Stomach (tissue), 4 donors: ENCODE measurements around the gene CXXC4.

Experiments used
- CTCF ChIP-seq, 7 experiments: fragments of 450-650 bp in 4 of 7; fragments of 200-600 bp in 3 of 7; sonication (generic) in 3 of 7; IDR thresholded peaks; one replicate each; pipeline ENCODE4 v1.5.1; 2016 to 2019; ENCODE audit warnings: antibody characterized with exemption in 7 of 7, control low read depth in 2 of 7, mild to moderate bottlenecking in 1 of 7
- EP300 ChIP-seq: sonication (generic); formaldehyde crosslinking; IDR thresholded peaks from one replicate; pipeline ENCODE4 v1.6.1; 2017; ENCODE audit warnings: antibody characterized with exemption
- POLR2A ChIP-seq, 4 donors: fragments of 450-650 bp; IDR thresholded peaks; one replicate each; pipeline ENCODE4 v1.6.1; 2016; ENCODE audit warnings: antibody characterized with exemption in 4 of 4, control low read depth in 2 of 4, mild to moderate bottlenecking in 1 of 4, moderate library complexity in 1 of 4
- POLR2AphosphoS5 ChIP-seq, 3 donors: sonication (generic); formaldehyde crosslinking; IDR thresholded peaks; one replicate each; pipeline ENCODE4 v1.6.1; 2016; ENCODE audit warnings: antibody characterized with exemption in 3 of 3

- TF ChIP-seq EP300 (no peak), CTCF (IDR thresholded peaks at IDR 0.05) (no peak), POLR2A (IDR thresholded peaks at IDR 0.05) (no peak), POLR2AphosphoS5 (IDR thresholded peaks at IDR 0.05) (no peak)
Observed at GRCh38 chr4:104532677-104533076, 38.0 kb upstream of the CXXC4 start.
